OCI-LY7 (cell line): ENCODE results near the gene HNRNPK. TPM values are rescaled to one million over a fixed set of nuclear protein-coding genes. Genes with fewer than 3 reads are reported as not detected.

ENCODE experiments used
- BruUV-seq: library from RNA; stranded (reverse); fragments of 400-500 nt; replicated peaks from 2 replicates; lab custom pipeline; 2021; lab: Mats Ljungman, UMichigan
- CTCF ChIA-PET: fragments of 300-600 bp; sonication (Branson Sonifier 250); formaldehyde crosslinking; loops from one replicate; lab custom pipeline; 2022; ENCODE audit warnings: antibody characterized with exemption; ENCODE audit not compliant: unreplicated experiment; lab: Charles Lee
- POLR2A ChIA-PET: fragments of 300-600 bp; sonication (Branson Sonifier 250); formaldehyde crosslinking; loops from one replicate; lab custom pipeline; 2022; ENCODE audit warnings: antibody characterized with exemption; lab: Charles Lee
- DNase-seq: peaks from one replicate; pipeline ENCODE4 v3.0.0-alpha.2; 2015; ENCODE audit warnings: low spot score
- H2AFZ ChIP-seq: fragments of 200-600 bp; sonication (generic), shearing (Covaris generic); 2 replicates; pipeline ENCODE4 v1.6.1; 2014; ENCODE audit warnings: mild to moderate bottlenecking, antibody characterized with exemption, low read length, moderate library complexity
- H3K27ac ChIP-seq: fragments of 200-600 bp; sonication (generic); 2 replicates; pipeline ENCODE4 v1.5.1; 2014; ENCODE audit warnings: mixed run types, low read depth, mild to moderate bottlenecking, moderate library complexity, low read length, inconsistent platforms; ENCODE audit not compliant: poor library complexity, severe bottlenecking
- H3K36me3 ChIP-seq: fragments of 200-600 bp; sonication (generic); 2 replicates; pipeline ENCODE4 v1.6.1; 2014; ENCODE audit warnings: mild to moderate bottlenecking, antibody characterized with exemption, low read length, moderate library complexity, mixed read lengths; ENCODE audit not compliant: insufficient read depth
- H3K4me1 ChIP-seq: fragments of 200-600 bp; sonication (generic); 2 replicates; pipeline ENCODE4 v1.5.1; 2014; ENCODE audit warnings: mild to moderate bottlenecking, low read length; ENCODE audit not compliant: insufficient read depth, poor library complexity, severe bottlenecking
- H3K4me2 ChIP-seq: fragments of 200-600 bp; sonication (generic); 2 replicates; pipeline ENCODE4 v1.6.1; 2014; ENCODE audit warnings: mild to moderate bottlenecking, low read length
- H3K4me3 ChIP-seq: fragments of 200-600 bp; sonication (generic); 2 replicates; pipeline ENCODE4 v1.5.1; 2014; ENCODE audit warnings: mild to moderate bottlenecking, low read depth, low read length; ENCODE audit not compliant: poor library complexity, severe bottlenecking
- H3K79me2 ChIP-seq: fragments of 200-600 bp; sonication (generic); 2 replicates; pipeline ENCODE4 v1.6.1; 2016; ENCODE audit warnings: low read depth, mild to moderate bottlenecking, low read length, moderate library complexity, mixed read lengths; ENCODE audit not compliant: insufficient read depth
- H3K9me2 ChIP-seq: fragments of 200-600 bp; sonication (generic); 2 replicates; pipeline ENCODE4 v1.6.1; 2016; ENCODE audit warnings: mild to moderate bottlenecking, low read length, mixed read lengths; ENCODE audit not compliant: insufficient read depth
- H3K9me3 ChIP-seq: fragments of 200-600 bp; sonication (generic); 2 replicates; pipeline ENCODE4 v1.6.1; 2014; ENCODE audit warnings: mild to moderate bottlenecking, mixed run types, low read length, mixed read lengths
- H4K20me1 ChIP-seq: fragments of 200-600 bp; sonication (generic); 2 replicates; pipeline ENCODE4 v1.6.1; 2014; ENCODE audit warnings: mild to moderate bottlenecking, antibody characterized with exemption, low read length, moderate library complexity, mixed read lengths; ENCODE audit not compliant: insufficient read depth
- CTCF ChIP-seq: fragments of 200-600 bp; sonication (generic); conservative IDR thresholded peaks from 2 replicates; pipeline ENCODE4 v1.5.1; 2014; ENCODE audit warnings: mild to moderate bottlenecking, antibody characterized with exemption, low read length, moderate library complexity, mixed read lengths
- EZH2phosphoT487 ChIP-seq: fragments of 200-600 bp; sonication (generic); IDR thresholded peaks from 2 replicates; pipeline ENCODE4 v1.6.1; 2018; ENCODE audit warnings: low read depth, borderline replicate concordance, mild to moderate bottlenecking, mixed run types, antibody characterized with exemption, low read length, moderate library complexity, mixed read lengths
- intact Hi-C: fragments of 100-400 bp; cut with micrococcal nuclease; formaldehyde crosslinking; loops from one replicate; pipeline ENCODE4 v1.10.0; 2022; ENCODE audit not compliant: unreplicated experiment
- microRNA-seq: library from miRNA; unstranded; fragments of <30 nt; microRNA quantifications from one replicate; pipeline ENCODE4 v1.2.0, GENCODE V29; 2022; ENCODE audit warnings: borderline replicate concordance
- small RNA-seq: library from RNA; depleted of rRNA; stranded (forward); fragments of <200 nt; gene quantifications from one replicate; pipeline ENCODE3, GENCODE V24; 2014
- total RNA-seq, 2 experiments: library from RNA; depleted of rRNA in 1 of 2; stranded (reverse); fragments of >200 nt in 1 of 2; shearing (Covaris generic) in 1 of 2; gene quantifications; 2 replicates each; pipeline ENCODE4 v1.2.3, GENCODE V29; 2014 to 2022

Gene HNRNPK
- total RNA-seq, 2 experiments from 2014 or later = 592 to 768 TPM

GRCh38 chr9:83920469-83920926 lies 59.5 kb downstream of the HNRNPK start:
- H2AFZ ChIP-seq = peak overlapping the region; percentile 98
- peak overlapping the region; percentile 80 for H3K4me3 ChIP-seq
- H3K4me2 ChIP-seq = peak overlapping the region; percentile 73
- CTCF ChIA-PET = no interaction called here
- H3K4me1 ChIP-seq = peaks cover 22% of the 10 kb centered on the region
- no peaks in the 10 kb centered on the region for H3K9me3 ChIP-seq
- no peaks in the 10 kb centered on the region for H3K36me3 ChIP-seq
- DNase-seq = no peak
- intact Hi-C loops = loop anchor here (2.0 kb wide), 3 partner anchors 104 to 300 kb away; partner anchors contain the start of gene GKAP1
- H3K79me2 ChIP-seq = peaks cover 3% of the 10 kb centered on the region; the same call in 1 of the 2 replicates
- TF ChIP-seq CTCF = peak; percentile 75
- no peak for TF ChIP-seq EZH2phosphoT487
- BruUV-seq = TSS peak; percentile 69
- H3K27ac ChIP-seq = peak overlapping the region; percentile 68
- H3K9me2 ChIP-seq = no peaks in the 10 kb centered on the region
- H4K20me1 ChIP-seq = peaks cover 3% of the 10 kb centered on the region; the same call in 1 of the 2 replicates
- POLR2A ChIA-PET = interaction anchor here (0.6 to 1.5 kb wide), 3 partner anchors 29 to 299 kb away, joined by 3 to 4 read pairs (median 4); no protein-coding TSS in a partner anchor

GRCh38 chr9:83919111-83919510 lies 60.9 kb downstream of the HNRNPK start:
- Histone ChIP-seq H3K4me1 (peaks cover 22% of the 10 kb centered on the region), H3K4me2 (no peak overlapping the region), H3K79me2 (peaks cover 3% of the 10 kb centered on the region; the same call in 1 of the 2 replicates), H3K9me3 (no peaks in the 10 kb centered on the region), H2AFZ (no peak overlapping the region), H3K4me3 (no peak overlapping the region), H4K20me1 (peaks cover 3% of the 10 kb centered on the region; the same call in 1 of the 2 replicates), H3K36me3 (no peaks in the 10 kb centered on the region), H3K27ac (no peak overlapping the region), H3K9me2 (no peaks in the 10 kb centered on the region)
- CTCF ChIA-PET = no interaction called here
- intact Hi-C loops = no loop called here
- POLR2A ChIA-PET = interaction anchor here (0.7 kb wide), 1 partner anchor 152 kb away, joined by 3 read pairs; no protein-coding TSS in a partner anchor
- no peak for DNase-seq
- no TSS peak for BruUV-seq
- TF ChIP-seq EZH2phosphoT487 (no peak), CTCF (no peak)

Small RNA genes lying within 50 kb of the gene (microRNA-seq; reads per million reads assigned to microRNA genes)
- gene MIR7-1 = 354 reads per million, percentile 73 among the genes with 10 or more reads in this experiment

Small RNA genes lying within 50 kb of the gene (small RNA-seq; reads per million reads assigned to genes)
- not detected for gene RF00019

Other genes with a start within 250 kb of the HNRNPK start
- gene GKAP1, start 162.4 kb downstream of the HNRNPK start, total RNA-seq (2014; rRNA removed; shearing (Covaris generic)) = 3.4 and 8.5 TPM in 2 replicates
- gene GKAP1, start 162.4 kb downstream of the HNRNPK start, total RNA-seq (2022) = 8.6 and 12.4 TPM in 2 replicates
- gene KIF27, start 58.8 kb downstream of the HNRNPK start, total RNA-seq (2014; rRNA removed; shearing (Covaris generic)) = 5.6 and 6.0 TPM in 2 replicates
- gene KIF27, start 58.8 kb downstream of the HNRNPK start, total RNA-seq (2022) = 7.3 and 9.1 TPM in 2 replicates
- 10.0 and 16.7 TPM in 2 replicates for gene RMI1, start 590 bp upstream of the HNRNPK start, total RNA-seq (2014; rRNA removed; shearing (Covaris generic))
- 44.3 and 46.2 TPM in 2 replicates for gene RMI1, start 590 bp upstream of the HNRNPK start, total RNA-seq (2022)